HCT116 (cell line): Measurements from ENCODE around the gene DHRSX. TPM values are rescaled to one million over a fixed set of nuclear protein-coding genes. Genes with fewer than 3 reads are reported as not detected.

Experiments used
- ATAC-seq: fragments of 200-7000 bp; cut with Tn5 transposase; 2 replicates; pipeline ENCODE4 v1.9.1; 2020; ENCODE audit warnings: mild to moderate bottlenecking, moderate library complexity
- BruUV-seq: library from RNA; stranded (reverse); fragments of 400-500 nt; replicated peaks from 2 replicates; lab custom pipeline; 2021; lab: Mats Ljungman, UMichigan
- CTCF ChIA-PET: fragments of 300-600 bp; sonication (Branson Sonifier 250); formaldehyde crosslinking; loops from one replicate; lab custom pipeline; 2021; ENCODE audit warnings: antibody characterized with exemption; lab: Charles Lee
- POLR2A ChIA-PET: fragments of 300-600, 350-600 bp; sonication (Branson Sonifier 250); formaldehyde crosslinking; loops from one replicate; lab custom pipeline; 2021; ENCODE audit warnings: antibody characterized with exemption; lab: Charles Lee
- RAD21 ChIA-PET, 2 experiments: fragments of 300-600 bp; sonication (Branson Sonifier 250); formaldehyde crosslinking; loops; one replicate each; lab custom pipeline; 2023; ENCODE audit warnings: low total read pairs in 2 of 2; ENCODE audit not compliant: uncharacterized antibody in 2 of 2, unreplicated experiment in 2 of 2, low non-redundant PET in 1 of 2; lab: Charles Lee
- DNase-seq: peaks from one replicate; pipeline ENCODE4 v3.0.0-alpha.2; 2010; ENCODE audit warnings: low read depth, low spot score
- H2AFZ ChIP-seq: fragments of 200-600 bp; shearing (Covaris generic), sonication (generic); 2 replicates; pipeline ENCODE4 v1.6.1; 2017; ENCODE audit warnings: low read depth, mixed run types, mixed read lengths, antibody characterized with exemption, low read length; ENCODE audit not compliant: poor library complexity, severe bottlenecking
- H3K27ac ChIP-seq: 2 replicates; pipeline ENCODE4 v1.5.1; 2012; ENCODE audit warnings: low read depth, low read length
- H3K27me3 ChIP-seq: fragments of 200-600 bp; sonication (generic); 2 replicates; pipeline ENCODE4 v1.6.1; 2016; ENCODE audit warnings: mixed run types, low read length, mixed read lengths; ENCODE audit not compliant: insufficient read depth
- H3K36me3 ChIP-seq, 2 experiments: fragments of 200-500 bp in 1 of 2; fragments of 200-600 bp in 1 of 2; sonication (Bioruptor generic) in 1 of 2; sonication (generic) in 1 of 2; 2 replicates each; pipeline versions ENCODE4 v1.5.1 to v1.6.1; 2014 to 2016; ENCODE audit warnings: low read length in 2 of 2, inconsistent platforms in 1 of 2, mixed read lengths in 1 of 2, mixed run types in 1 of 2; ENCODE audit not compliant: insufficient read depth in 2 of 2, control insufficient read depth in 1 of 2
- H3K4me1 ChIP-seq, 2 experiments: fragments of 200-600 bp in 1 of 2; sonication (generic) in 1 of 2; 2 replicates each; pipeline versions ENCODE4 v1.5.1 to v1.6.1; 2012 to 2017; ENCODE audit warnings: low read length in 2 of 2, inconsistent platforms in 1 of 2, mild to moderate bottlenecking in 1 of 2, mixed read lengths in 1 of 2, mixed run types in 1 of 2, moderate library complexity in 1 of 2; ENCODE audit not compliant: insufficient read depth in 2 of 2, control insufficient read depth in 1 of 2
- H3K4me2 ChIP-seq: fragments of 200-600 bp; sonication (generic); 2 replicates; pipeline ENCODE4 v1.6.1; 2017; ENCODE audit warnings: mixed run types, low read length, mixed read lengths
- H3K4me3 ChIP-seq, 2 experiments: fragments of 200-600 bp in 1 of 2; sonication (generic) in 1 of 2; replicated peaks in 1 of 2; 2 replicates each; pipeline ENCODE4 v1.5.1; 2011 to 2016; ENCODE audit warnings: low read length in 2 of 2, control low read depth in 1 of 2, low read depth in 1 of 2, mild to moderate bottlenecking in 1 of 2, mixed read lengths in 1 of 2, mixed run types in 1 of 2
- H3K79me2 ChIP-seq: fragments of 200-600 bp; sonication (generic); 2 replicates; pipeline ENCODE4 v1.6.1; 2017; ENCODE audit warnings: mild to moderate bottlenecking, mixed run types, low read length, moderate library complexity, mixed read lengths; ENCODE audit not compliant: insufficient read depth
- H3K9ac ChIP-seq: fragments of 200-600 bp; sonication (generic); 2 replicates; pipeline ENCODE4 v1.6.1; 2016; ENCODE audit warnings: low read length, mixed read lengths
- H3K9me2 ChIP-seq: fragments of 200-600 bp; sonication (generic), shearing (Covaris generic); 2 replicates; pipeline ENCODE4 v1.6.1; 2017; ENCODE audit warnings: mixed run types, mild to moderate bottlenecking, moderate library complexity; ENCODE audit not compliant: insufficient read depth
- H3K9me3 ChIP-seq, 2 experiments: fragments of 200-500 bp in 1 of 2; fragments of 200-600 bp in 1 of 2; sonication (Bioruptor generic) in 1 of 2; sonication (generic) in 1 of 2; 2 replicates each; pipeline ENCODE4 v1.6.1; 2014 to 2017; ENCODE audit warnings: low read length in 2 of 2, mixed read lengths in 2 of 2, inconsistent platforms in 1 of 2, low read depth in 1 of 2, mild to moderate bottlenecking in 1 of 2, mixed run types in 1 of 2, moderate library complexity in 1 of 2; ENCODE audit not compliant: control insufficient read depth in 1 of 2, insufficient read depth in 1 of 2
- H4K20me1 ChIP-seq: fragments of 200-600 bp; sonication (generic), shearing (Covaris generic); 2 replicates; pipeline ENCODE4 v1.6.1; 2017; ENCODE audit warnings: mixed run types, mild to moderate bottlenecking, moderate library complexity; ENCODE audit not compliant: insufficient read depth
- CBX3 ChIP-seq: IDR thresholded peaks from 2 replicates; pipeline ENCODE4 v1.6.1; 2012; ENCODE audit warnings: low read depth
- CEBPB ChIP-seq: IDR thresholded peaks from 2 replicates; pipeline ENCODE4 v1.6.1; 2012; ENCODE audit warnings: low read depth
- EZH2 ChIP-seq: fragments of 200-600 bp; sonication (generic); IDR thresholded peaks from 2 replicates; pipeline ENCODE4 v1.6.1; 2017; ENCODE audit warnings: antibody characterized with exemption, mixed run types
- POLR2A ChIP-seq: IDR thresholded peaks from 2 replicates; pipeline ENCODE4 v1.7.0; 2011; ENCODE audit warnings: borderline replicate concordance; ENCODE audit not compliant: insufficient read depth, insufficient read length; ENCODE audit errors: extremely low read depth
- RAD21 ChIP-seq: IDR thresholded peaks from 2 replicates; pipeline ENCODE4 v1.6.1; 2012; ENCODE audit warnings: low read depth, mild to moderate bottlenecking
- SIN3A ChIP-seq: IDR thresholded peaks from 2 replicates; pipeline ENCODE4 v1.6.1; 2012; ENCODE audit warnings: low read depth
- SRF ChIP-seq: IDR thresholded peaks from 2 replicates; pipeline ENCODE4 v1.6.1; 2012; ENCODE audit warnings: low read depth
- YY1 ChIP-seq: IDR thresholded peaks from 2 replicates; pipeline ENCODE4 v1.6.1; 2011; ENCODE audit warnings: low read length, low read depth, moderate library complexity, mild to moderate bottlenecking; ENCODE audit not compliant: insufficient replicate concordance; ENCODE audit errors: extremely low read depth
- ZFX ChIP-seq: fragments of 450-650 bp; IDR thresholded peaks from 2 replicates; pipeline ENCODE4 v1.6.1; 2017
- intact Hi-C: fragments of 100-400 bp; cut with micrococcal nuclease; formaldehyde crosslinking; loops from 2 replicates; pipeline ENCODE4 v1.10.0; 2022
- total RNA-seq: library from RNA; stranded (reverse); gene quantifications from one replicate; pipeline ENCODE4 v1.2.1, GENCODE V29; 2021; ENCODE audit not compliant: unreplicated experiment
- TF ChIP-seq, protein P1 (sequence below): IDR thresholded peaks from 2 replicates; pipeline ENCODE4 v1.6.1; 2012; ENCODE audit warnings: low read depth
- TF ChIP-seq, protein P2 (sequence below), 3 experiments: fragments of 200-600 bp in 1 of 3; sonication (generic) in 1 of 3; IDR thresholded peaks in 2 of 3; conservative IDR thresholded peaks in 1 of 3; 2 replicates each; pipeline ENCODE4 v1.5.1; 2012 to 2017; ENCODE audit warnings: low read depth in 2 of 3, low read length in 2 of 3, antibody characterized with exemption in 1 of 3, borderline replicate concordance in 1 of 3, control low read depth in 1 of 3, mild to moderate bottlenecking in 1 of 3, mixed read lengths in 1 of 3, mixed run types in 1 of 3, moderate library complexity in 1 of 3; ENCODE audit not compliant: insufficient read depth in 1 of 3
- TF ChIP-seq, protein P3 (sequence below): IDR thresholded peaks from 2 replicates; pipeline ENCODE4 v1.6.1; 2012

Gene DHRSX
- total RNA-seq, 1 experiment from 2014 or later: 11.9 TPM

- H3K4me1 ChIP-seq: no peaks in the 10 kb centered on the region
- no peaks in the 10 kb centered on the region for H3K36me3 ChIP-seq
- no TSS peak for BruUV-seq
- no peaks in the 10 kb centered on the region for H3K9me3 ChIP-seq
- TF ChIP-seq CEBPB (no peak), ZFX (no peak), SIN3A (no peak), CBX3 (no peak), SRF (no peak), EZH2 (no peak), RAD21 (no peak), YY1 (no peak), POLR2A (no peak)
- TF ChIP-seq, protein P1, sequence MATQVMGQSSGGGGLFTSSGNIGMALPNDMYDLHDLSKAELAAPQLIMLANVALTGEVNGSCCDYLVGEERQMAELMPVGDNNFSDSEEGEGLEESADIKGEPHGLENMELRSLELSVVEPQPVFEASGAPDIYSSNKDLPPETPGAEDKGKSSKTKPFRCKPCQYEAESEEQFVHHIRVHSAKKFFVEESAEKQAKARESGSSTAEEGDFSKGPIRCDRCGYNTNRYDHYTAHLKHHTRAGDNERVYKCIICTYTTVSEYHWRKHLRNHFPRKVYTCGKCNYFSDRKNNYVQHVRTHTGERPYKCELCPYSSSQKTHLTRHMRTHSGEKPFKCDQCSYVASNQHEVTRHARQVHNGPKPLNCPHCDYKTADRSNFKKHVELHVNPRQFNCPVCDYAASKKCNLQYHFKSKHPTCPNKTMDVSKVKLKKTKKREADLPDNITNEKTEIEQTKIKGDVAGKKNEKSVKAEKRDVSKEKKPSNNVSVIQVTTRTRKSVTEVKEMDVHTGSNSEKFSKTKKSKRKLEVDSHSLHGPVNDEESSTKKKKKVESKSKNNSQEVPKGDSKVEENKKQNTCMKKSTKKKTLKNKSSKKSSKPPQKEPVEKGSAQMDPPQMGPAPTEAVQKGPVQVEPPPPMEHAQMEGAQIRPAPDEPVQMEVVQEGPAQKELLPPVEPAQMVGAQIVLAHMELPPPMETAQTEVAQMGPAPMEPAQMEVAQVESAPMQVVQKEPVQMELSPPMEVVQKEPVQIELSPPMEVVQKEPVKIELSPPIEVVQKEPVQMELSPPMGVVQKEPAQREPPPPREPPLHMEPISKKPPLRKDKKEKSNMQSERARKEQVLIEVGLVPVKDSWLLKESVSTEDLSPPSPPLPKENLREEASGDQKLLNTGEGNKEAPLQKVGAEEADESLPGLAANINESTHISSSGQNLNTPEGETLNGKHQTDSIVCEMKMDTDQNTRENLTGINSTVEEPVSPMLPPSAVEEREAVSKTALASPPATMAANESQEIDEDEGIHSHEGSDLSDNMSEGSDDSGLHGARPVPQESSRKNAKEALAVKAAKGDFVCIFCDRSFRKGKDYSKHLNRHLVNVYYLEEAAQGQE: no peak
- TF ChIP-seq, protein P2, sequence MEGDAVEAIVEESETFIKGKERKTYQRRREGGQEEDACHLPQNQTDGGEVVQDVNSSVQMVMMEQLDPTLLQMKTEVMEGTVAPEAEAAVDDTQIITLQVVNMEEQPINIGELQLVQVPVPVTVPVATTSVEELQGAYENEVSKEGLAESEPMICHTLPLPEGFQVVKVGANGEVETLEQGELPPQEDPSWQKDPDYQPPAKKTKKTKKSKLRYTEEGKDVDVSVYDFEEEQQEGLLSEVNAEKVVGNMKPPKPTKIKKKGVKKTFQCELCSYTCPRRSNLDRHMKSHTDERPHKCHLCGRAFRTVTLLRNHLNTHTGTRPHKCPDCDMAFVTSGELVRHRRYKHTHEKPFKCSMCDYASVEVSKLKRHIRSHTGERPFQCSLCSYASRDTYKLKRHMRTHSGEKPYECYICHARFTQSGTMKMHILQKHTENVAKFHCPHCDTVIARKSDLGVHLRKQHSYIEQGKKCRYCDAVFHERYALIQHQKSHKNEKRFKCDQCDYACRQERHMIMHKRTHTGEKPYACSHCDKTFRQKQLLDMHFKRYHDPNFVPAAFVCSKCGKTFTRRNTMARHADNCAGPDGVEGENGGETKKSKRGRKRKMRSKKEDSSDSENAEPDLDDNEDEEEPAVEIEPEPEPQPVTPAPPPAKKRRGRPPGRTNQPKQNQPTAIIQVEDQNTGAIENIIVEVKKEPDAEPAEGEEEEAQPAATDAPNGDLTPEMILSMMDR (IDR thresholded peaks at IDR 0.05 in 2 of 3, conservative IDR thresholded peaks at IDR 0.05 in 1 of 3; ENCODE audit: borderline replicate concordance in 1 of 3, insufficient read depth in 1 of 3, low read depth in 2 of 3, low read length in 2 of 3): no peak
- TF ChIP-seq, protein P3, sequence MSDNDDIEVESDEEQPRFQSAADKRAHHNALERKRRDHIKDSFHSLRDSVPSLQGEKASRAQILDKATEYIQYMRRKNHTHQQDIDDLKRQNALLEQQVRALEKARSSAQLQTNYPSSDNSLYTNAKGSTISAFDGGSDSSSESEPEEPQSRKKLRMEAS: no peak
- no peak overlapping the region for H3K27ac ChIP-seq
- H3K4me2 ChIP-seq: no peak overlapping the region
- H3K79me2 ChIP-seq: no peaks in the 10 kb centered on the region
- ATAC-seq (no peak), DNase-seq (no peak)
- H2AFZ ChIP-seq: no peak overlapping the region
- H4K20me1 ChIP-seq: no peaks in the 10 kb centered on the region
- H3K9ac ChIP-seq: no peak overlapping the region
- ChIA-PET POLR2A (no interaction called here), RAD21 (no interaction called here), CTCF (no interaction called here)
- no peaks in the 10 kb centered on the region for H3K9me2 ChIP-seq
- no peaks in the 10 kb centered on the region for H3K27me3 ChIP-seq
- intact Hi-C loops: no loop called here
- H3K4me3 ChIP-seq: no peak overlapping the region
Measured at GRCh38 chrX:2262668-2263055, 238.1 kb downstream of the DHRSX start.
